Parathyroid adenoma (tissue), 2 donors: Measurements from ENCODE around the gene SPACDR.

ENCODE experiments used
- H2AFZ ChIP-seq: fragments of 300-600 bp; sonication (generic); one replicate; pipeline ENCODE4 v1.7.0; 2017; ENCODE audit warnings: antibody characterized with exemption, mild to moderate bottlenecking
- H3K27ac ChIP-seq: fragments of 300-600 bp; sonication (generic); one replicate; pipeline ENCODE4 v1.7.0; 2017
- H3K27me3 ChIP-seq: fragments of 300-600 bp; sonication (generic); one replicate; pipeline ENCODE4 v1.7.0; 2017; ENCODE audit warnings: low read length; ENCODE audit not compliant: control insufficient read depth, insufficient read depth
- H3K36me3 ChIP-seq: fragments of 300-600 bp; sonication (generic); one replicate; pipeline ENCODE4 v1.7.0; 2017; ENCODE audit warnings: low read length; ENCODE audit not compliant: control insufficient read depth, insufficient read depth
- H3K4me1 ChIP-seq: fragments of 300-600 bp; sonication (generic); one replicate; pipeline ENCODE4 v1.7.0; 2017; ENCODE audit warnings: control low read depth
- H3K4me2 ChIP-seq: fragments of 300-600 bp; sonication (generic); one replicate; pipeline ENCODE4 v1.7.0; 2017; ENCODE audit warnings: low read length
- H3K4me3 ChIP-seq: fragments of 300-600 bp; sonication (generic); one replicate; pipeline ENCODE4 v1.7.0; 2017; ENCODE audit warnings: low read depth, low read length
- H3K79me2 ChIP-seq: fragments of 300-600 bp; sonication (generic); one replicate; pipeline ENCODE4 v1.7.0; 2017; ENCODE audit warnings: control low read depth
- H3K9ac ChIP-seq: fragments of 300-600 bp; sonication (generic); one replicate; pipeline ENCODE4 v1.7.0; 2017; ENCODE audit warnings: mild to moderate bottlenecking
- H3K9me3 ChIP-seq: fragments of 300-600 bp; sonication (generic); one replicate; pipeline ENCODE4 v1.7.0; 2017; ENCODE audit warnings: low read length; ENCODE audit not compliant: control insufficient read depth
- CTCF ChIP-seq: fragments of 300-600 bp; sonication (generic); IDR thresholded peaks from one replicate; pipeline ENCODE4 v1.7.0; 2017; ENCODE audit warnings: antibody characterized with exemption, mild to moderate bottlenecking
- donor health status: primary hyperparathyroidism.

Gene SPACDR

GRCh38 chr7:100486111-100486636, 22.1 kb upstream of the SPACDR start:
- Histone ChIP-seq H3K9me3 (no peaks in the 10 kb centered on the region), H3K4me3 (no peak overlapping the region), H3K79me2 (no peaks in the 10 kb centered on the region), H3K9ac (no peak overlapping the region), H3K4me1 (peaks cover 5% of the 10 kb centered on the region), H3K36me3 (no peaks in the 10 kb centered on the region), H3K27ac (no peak overlapping the region), H2AFZ (no peak overlapping the region), H3K27me3 (no peaks in the 10 kb centered on the region), H3K4me2 (no peak overlapping the region)
- TF ChIP-seq CTCF, result no peak

GRCh38 chr7:100485471-100485876, 21.4 kb upstream of the SPACDR start:
- Histone ChIP-seq H3K36me3 (no peaks in the 10 kb centered on the region), H3K79me2 (no peaks in the 10 kb centered on the region), H3K4me3 (no peak overlapping the region), H3K27me3 (no peaks in the 10 kb centered on the region), H3K9me3 (no peaks in the 10 kb centered on the region), H3K27ac (no peak overlapping the region), H3K9ac (no peak overlapping the region), H3K4me2 (no peak overlapping the region), H2AFZ (no peak overlapping the region), H3K4me1 (peaks cover 5% of the 10 kb centered on the region)
- no peak for TF ChIP-seq CTCF

- H3K27ac ChIP-seq, result no peak overlapping the region
- H3K9ac ChIP-seq, result no peak overlapping the region
- H3K4me1 ChIP-seq, result peaks cover 6% of the 10 kb centered on the region
- no peaks in the 10 kb centered on the region for H3K36me3 ChIP-seq
- H3K4me3 ChIP-seq, result no peak overlapping the region
- no peaks in the 10 kb centered on the region for H3K9me3 ChIP-seq
- H3K79me2 ChIP-seq, result no peaks in the 10 kb centered on the region
- no peaks in the 10 kb centered on the region for H3K27me3 ChIP-seq
- TF ChIP-seq CTCF, result no peak
- H2AFZ ChIP-seq, result peak overlapping the region; percentile 38
- H3K4me2 ChIP-seq, result no peak overlapping the region
Measured at GRCh38 chr7:100484673-100485045, 20.6 kb upstream of the SPACDR start.

GRCh38 chr7:100483722-100484672, 19.9 kb upstream of the SPACDR start, which contains the start of gene NYAP1:
NYAP1 (plus strand) TSS chr7:100483927; CDS start chr7:100485312, 1,385 bp downstream.
- H3K36me3 ChIP-seq, result no peaks in the 10 kb centered on the region
- no peak within 1 kb of the TSS for H3K9ac ChIP-seq
- TF ChIP-seq CTCF, result no peak
- H3K4me1 ChIP-seq, result peaks cover 10% of the 10 kb centered on the region
- H3K9me3 ChIP-seq, result no peaks in the 10 kb centered on the region
- no peak within 1 kb of the TSS for H3K27ac ChIP-seq
- H3K4me2 ChIP-seq, result peak within 1 kb of the TSS; percentile 75
- H3K79me2 ChIP-seq, result no peaks in the 10 kb centered on the region
- H2AFZ ChIP-seq, result peak within 1 kb of the TSS; percentile 90
- no peaks in the 10 kb centered on the region for H3K27me3 ChIP-seq
- H3K4me3 ChIP-seq, result peak within 1 kb of the TSS; percentile 42
